GM19397 (cell line): ENCODE measurements around the gene EIPR1.

ENCODE experiments used
- ATAC-seq: cut with Tn5 transposase; IDR thresholded peaks from one replicate; pipeline ENCODE4 v1.9.1; 2021; ENCODE audit warnings: mild to moderate bottlenecking, moderate library complexity; ENCODE audit not compliant: unreplicated experiment

Gene EIPR1

DNA sequence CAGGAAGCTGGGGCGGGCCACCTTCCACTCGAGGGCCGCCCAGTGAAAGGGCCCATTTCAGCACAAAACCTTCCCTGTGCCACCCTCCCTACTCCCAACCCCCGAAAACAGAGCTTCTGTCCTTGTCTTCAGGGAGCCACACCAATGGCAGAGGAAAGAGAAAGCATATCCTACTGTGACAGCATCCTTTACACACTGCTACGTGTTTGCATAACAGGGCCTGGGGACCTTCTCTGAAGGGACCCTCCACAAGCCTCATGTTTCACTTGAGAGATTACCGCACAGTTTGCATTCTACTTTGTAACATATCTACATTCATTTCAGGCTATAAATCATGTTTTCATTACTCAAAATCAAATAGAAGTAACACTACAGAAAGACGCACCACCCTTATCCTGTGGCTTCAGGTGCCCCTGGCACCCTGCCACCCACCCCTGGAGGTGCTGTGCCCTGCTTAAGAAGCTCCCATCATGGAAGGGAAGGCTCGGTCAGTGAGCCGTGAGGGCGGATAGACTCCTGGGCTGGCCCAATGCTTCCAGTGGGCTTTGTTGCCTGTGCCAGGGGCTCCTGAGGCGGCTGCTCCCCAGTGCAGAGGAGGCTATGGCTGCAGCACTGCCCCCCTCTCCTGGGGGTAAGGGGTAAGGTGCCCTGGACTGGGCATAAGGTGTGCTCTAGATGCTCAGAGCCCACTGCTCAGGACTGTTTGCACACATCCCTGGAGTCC, 52.0 kb downstream of the EIPR1 start:
- ATAC-seq = no peak

DNA sequence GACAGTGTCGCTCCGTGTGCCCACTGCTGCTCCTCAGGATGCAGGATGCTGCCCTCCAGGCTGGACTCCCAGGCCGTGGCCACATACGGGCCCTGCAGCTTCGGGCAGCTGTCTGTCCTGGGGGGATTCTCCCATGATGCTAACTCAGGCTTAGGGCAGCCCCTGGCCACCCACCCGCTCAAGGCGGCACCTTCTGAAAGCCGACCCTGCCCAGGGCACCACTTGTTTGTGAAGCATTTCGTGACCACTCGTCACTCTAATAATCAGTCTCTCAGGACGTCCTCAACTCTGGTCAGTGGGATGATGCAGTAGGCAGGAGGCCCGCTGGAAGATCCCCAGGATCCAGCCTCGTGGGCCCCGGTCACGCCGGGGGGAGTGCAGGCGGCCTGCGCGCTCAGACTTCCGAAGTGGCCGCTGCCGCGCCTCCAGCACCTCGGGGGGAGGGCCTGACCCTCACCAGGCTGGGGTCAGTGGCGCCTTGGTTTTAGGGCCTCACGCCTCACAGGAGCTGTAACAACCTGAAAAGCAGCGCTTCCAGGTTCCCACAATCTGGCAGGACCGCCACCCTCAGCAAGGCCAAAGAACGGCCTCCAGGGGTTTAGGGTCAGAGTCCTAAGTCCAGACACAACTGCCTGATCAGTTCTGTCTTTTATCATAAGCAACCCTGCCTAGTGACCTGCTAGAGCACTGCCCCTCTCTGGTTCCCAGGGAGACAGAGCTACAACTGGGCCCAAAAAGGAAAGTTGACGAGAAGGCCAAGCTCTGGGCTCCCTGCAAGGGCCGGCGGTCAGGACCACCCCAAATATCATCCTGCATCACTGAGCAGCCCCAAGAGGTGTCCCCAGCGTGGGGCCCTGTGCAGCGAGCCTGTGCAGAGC, 53.0 kb downstream of the EIPR1 start:
- ATAC-seq = no peak

DNA sequence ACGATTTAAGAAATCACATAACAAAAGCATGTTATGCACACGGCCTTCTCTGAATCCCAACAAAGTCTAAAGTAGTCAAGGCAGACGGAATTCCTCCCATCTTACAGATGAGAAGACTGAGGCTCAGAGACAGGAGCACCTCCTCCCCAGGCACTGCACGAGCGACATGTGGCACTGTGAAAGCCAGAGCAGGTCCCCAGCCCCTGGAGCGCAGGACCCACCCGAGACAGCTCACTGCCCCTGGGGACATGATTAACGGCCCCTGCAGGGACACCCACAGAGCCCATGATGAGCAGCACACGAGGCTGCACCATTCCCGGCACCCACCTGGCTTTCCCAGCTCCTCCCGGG, 53.6 kb downstream of the EIPR1 start:
- ATAC-seq = no peak

DNA sequence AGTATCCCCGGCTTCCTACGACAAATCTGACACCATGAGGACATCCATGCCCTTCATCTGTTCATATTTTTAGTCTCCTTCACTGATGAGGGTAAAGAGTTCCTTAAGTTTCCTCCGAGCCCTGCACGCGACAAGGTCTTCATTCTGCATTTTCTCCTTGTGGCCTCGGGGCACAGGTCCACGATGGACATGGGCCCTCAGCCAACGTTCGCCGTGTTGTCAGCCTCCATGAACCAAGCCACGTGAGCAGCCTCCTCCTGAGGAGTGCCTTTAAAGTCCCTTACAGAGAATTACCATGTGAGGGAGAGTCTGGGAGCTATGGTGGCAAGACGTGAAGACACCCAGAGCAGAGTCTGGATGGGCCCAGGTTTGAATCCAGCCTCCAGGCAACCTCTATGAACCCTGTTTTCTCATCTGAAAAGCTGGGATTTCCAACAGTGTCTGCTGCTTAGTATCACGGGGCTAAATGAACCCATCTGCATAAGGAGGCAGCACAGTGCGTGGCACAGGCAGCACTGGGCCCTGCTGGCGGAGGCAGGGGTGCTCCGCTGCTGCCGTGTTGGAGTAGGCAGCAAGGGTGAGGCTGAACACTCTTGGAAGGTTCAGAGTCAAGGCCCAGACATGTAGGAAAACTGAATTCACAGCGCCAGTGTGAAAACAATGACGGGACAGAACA, 54.1 kb downstream of the EIPR1 start:
- no peak for ATAC-seq

DNA sequence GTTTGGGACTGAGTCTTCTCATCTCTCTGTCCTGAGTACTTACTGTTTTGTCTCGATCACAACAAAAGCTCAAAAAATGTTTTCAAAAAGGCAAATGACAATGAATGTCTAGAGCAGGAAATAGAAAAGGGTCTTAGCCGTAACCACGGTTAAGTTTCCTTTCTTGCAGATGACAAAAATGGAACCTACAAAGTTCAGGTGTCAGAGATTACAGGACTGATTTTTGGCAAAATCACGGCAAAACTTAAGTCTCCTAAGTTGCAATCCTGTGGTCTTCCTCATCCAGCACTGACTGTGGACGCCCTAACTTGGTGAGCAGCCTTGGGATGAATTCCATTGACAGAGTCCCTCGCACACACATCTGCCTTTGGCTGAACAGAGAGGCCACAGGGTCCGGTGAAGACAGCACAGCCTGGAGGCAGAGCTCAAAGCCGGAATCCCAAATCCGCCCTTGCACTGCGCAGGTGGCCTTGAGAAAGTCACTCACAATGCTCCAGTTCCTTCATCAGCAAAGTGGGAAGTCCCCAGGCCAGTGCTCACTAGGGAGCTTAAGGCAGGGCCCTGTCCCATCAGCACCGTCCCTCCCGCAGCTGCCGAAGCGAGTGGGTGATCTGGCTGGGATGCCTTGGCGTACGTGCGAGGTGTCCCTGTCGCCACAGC, 55.2 kb downstream of the EIPR1 start:
- no peak for ATAC-seq

DNA sequence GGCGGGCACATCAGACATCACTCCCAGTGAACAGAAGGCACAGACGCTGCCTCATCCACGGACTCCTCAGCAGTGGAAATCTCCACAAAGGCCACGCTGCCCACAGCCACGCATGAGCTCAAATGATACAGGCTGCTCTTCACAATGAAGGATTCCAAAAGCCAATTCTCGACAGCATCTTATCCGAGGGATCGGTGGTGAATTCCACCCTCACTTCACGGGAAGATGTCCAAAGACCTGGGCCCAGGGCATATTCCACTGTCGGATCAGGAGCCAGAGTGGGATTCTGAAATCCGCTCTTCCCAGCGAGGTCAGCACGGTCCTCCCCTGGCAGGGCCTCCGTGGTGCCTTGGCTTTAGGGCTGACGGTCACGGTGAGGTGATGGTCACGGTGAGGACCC, 55.8 kb downstream of the EIPR1 start:
- ATAC-seq = no peak

DNA sequence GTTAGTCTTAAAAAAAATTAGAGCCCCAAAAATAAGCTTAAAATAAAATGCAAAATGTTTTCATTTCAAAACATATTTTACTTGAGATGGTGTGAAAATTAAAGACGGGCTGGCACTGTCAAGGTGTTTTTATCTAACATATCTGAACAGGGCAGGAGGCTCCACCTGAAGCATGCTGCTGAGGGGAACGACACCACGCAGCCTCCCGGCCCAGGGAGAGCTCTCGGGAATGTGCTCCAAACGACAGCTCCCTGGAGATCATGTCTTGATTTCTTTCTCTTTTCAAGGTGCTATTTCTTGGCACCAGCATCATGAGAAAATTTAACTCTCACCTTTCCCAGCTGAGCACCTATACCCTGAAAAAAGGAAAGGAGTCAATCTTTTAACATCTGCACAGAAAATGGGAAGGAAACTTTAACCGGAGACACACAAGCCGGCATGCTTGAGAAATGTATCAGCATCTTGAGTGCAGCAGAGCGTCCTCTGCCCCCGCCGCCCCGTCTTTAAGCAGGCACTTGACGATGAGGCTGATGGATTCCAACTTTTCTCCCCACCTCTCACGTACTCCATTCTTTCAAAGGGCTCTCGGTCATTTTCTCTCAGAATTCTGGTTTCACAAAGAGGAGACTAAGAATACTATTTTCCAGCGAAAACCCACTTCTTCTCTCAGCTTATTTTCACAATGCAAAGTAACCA, 56.6 kb downstream of the EIPR1 start:
- ATAC-seq = no peak

DNA sequence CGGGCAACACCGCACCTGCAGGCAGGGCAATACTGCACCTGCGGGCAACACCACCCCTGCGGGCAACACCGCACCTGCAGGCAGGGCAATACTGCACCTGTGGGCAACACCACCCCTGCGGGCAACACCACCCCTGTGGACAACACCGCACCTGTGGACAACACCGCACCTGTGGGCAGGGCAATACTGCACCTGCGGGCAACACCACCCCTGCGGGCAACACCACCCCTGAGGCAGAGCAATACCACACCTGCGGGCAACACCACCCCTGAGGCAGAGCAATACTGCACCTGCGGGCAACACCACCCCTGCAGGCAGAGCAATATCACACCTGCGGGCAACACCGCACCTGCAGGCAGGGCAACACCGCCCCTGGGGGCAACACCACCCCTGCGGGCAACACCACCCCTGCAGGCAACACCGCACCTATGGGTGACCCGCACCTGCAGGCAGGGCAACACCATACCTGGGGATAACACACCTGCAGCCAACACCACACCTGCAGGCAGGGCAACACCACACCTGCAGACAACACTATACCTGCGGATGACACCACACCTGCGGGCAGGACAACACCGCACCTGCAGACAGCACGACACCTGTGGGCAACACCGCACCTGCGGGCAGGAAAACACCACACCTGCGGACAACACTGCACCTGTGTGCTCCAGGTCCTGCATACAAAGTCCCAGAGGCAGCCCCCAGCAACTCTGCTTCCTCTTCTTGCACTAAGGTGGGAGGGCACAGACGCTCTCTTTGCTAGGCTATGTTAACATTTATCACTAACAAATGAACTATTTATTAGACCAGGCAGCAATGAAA, 57.7 kb downstream of the EIPR1 start:
- no peak for ATAC-seq

DNA sequence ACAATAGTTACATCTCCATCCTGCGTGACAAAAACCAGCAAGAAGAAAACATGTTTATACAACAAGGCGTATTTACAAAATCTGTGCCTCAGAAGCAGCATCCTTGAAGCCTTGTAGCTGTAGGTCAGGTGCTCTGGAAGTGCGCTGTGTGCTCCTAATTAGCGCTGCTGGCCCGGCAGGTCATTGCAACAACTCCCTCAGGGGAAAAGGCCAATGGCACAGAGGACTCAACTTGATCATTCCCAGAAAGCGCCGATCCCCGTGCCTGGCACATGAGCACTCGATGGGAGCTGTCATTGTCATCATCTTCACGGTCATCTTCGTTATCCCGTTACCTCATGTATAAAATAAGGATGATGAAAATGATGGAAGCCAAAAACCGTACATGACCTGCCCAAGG, 58.5 kb downstream of the EIPR1 start:
- no peak for ATAC-seq

DNA sequence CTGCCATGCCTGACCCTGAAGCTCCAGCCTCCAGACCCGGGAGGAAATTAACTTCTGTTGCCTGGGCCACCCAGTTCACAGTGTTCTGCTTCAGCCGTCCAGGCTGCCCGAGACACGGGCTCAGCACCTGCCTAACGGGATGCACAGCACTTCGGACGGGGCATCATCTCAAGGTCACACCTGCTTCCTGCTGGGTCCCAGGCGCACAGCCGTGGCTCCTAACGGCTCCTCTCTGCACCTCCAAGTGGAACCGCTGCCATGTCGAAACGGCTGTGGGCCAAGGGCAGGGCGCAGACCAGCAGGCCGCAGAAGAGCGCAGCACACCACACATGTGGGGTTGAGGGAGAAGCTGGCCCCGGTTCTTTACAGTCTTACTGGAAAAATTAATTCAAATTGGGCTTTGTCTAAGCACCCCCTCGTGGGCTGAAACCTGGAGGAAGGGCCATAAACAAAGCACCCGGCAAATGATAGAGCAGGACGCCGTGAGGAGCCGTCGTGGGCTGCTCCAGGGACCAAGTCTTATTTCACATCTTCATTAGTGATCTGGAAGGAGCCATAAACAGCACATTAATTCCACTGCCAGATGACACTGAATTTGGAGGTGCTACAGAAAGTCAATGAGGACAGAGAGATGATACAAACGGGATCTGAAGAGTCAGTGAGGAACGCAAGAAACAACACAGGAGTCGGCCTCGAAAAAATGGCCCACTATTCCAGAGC, 59.6 kb downstream of the EIPR1 start:
- ATAC-seq = no peak

DNA sequence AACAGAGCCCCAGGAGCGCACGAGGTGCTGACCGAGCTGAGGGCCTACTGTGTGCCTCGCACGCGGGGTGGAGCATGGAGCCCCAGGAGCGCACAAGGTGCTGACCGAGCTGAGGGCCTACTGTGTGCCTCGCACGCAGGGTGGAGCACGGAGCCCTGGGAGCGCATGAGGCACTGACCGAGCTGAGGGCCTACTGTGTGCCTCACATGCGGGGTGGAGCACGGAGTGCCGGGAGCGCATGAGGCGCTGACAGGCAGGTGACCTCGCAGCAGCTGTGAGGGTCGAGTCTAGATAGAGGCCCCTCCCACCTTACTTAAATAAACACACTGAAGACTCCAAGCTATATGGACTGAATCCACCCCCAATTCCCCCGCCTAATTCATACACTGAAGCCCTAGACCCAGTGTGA, 60.3 kb downstream of the EIPR1 start:
- no peak for ATAC-seq

DNA sequence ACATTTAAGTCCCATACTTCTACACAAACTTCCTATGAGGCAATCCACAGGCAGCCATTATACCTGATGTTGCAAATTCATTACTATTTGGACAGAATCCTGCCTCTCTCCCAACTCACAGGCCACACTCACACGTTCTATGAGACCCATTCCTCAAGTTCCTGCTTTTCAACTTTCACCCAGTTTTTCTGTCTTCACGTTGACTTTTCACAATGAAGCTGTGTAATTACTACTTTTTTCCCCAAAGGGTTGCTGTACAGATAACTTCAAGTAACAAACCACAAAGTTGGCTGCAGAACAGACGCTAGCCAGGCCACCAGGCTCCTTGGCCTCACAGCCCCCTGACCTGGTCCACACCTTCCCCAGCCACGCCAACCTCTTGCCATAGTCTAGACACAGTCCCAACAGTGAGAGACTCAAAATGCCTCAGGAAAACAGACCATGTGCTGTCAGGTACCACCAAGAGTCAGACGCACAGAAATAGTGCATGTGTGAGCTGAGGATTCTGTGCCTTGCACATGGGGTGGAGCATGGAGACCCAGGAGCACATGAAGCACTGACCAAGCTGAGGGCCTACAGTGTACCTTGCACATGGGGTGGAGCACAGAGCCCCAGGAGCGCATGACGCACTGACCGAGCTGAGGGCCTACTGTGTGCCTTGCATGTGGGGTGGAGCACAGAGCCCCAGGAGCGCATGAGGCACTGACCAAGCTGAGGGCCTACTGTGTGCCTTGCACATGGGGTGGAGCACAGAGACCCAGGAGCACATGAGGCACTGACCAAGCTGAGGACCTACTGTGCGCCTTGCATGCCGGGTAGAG, 61.0 kb downstream of the EIPR1 start:
- no peak for ATAC-seq

DNA sequence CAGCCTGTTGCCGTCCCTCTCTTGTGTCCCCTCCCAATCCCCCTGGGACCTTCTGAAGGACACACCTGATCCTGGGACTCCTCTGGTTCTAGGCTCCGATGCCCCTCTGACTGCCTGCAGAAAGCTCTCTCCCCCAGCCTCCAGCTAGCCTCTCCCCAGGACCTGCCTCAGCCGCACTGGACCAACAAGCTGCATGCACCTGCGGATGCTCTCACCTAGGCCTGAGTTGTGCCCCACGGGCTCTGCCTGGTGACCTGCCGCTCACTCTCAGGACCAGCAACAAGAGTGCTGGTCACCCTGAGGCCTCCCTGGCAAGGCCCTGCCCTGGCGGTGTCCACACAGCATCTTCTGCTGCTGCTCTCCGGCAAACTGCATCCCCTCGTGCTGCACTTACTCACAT, 63.0 kb downstream of the EIPR1 start:
- no peak for ATAC-seq

DNA sequence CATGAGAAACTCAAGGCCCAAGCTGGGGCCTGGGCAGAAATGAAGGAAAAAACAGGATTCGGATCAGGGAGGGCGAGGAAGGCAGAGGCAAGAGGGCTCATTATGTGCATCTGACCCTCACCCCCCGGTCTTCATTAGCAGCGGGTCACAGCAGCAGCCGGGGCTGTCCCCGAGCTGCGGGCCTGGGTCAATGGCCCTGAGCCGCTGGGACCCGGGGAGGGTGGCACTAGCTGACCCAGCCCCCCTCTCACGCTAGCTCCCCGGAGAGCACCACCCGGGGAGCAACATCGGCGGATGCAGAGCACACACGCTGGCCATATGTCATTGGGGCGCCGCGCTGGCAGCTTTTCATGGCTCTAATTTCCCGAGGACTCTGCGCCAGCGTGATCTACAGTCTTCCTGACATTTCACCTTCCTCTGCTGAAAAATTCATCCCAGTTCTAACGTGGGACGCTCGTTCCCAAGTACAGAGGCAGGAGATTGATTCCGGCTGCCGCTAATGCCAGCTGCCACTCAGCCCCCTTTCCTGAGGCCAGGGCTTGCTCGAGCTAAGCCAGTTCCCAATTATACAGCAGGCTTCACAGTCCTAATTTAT, 63.7 kb downstream of the EIPR1 start:
- no peak for ATAC-seq

DNA sequence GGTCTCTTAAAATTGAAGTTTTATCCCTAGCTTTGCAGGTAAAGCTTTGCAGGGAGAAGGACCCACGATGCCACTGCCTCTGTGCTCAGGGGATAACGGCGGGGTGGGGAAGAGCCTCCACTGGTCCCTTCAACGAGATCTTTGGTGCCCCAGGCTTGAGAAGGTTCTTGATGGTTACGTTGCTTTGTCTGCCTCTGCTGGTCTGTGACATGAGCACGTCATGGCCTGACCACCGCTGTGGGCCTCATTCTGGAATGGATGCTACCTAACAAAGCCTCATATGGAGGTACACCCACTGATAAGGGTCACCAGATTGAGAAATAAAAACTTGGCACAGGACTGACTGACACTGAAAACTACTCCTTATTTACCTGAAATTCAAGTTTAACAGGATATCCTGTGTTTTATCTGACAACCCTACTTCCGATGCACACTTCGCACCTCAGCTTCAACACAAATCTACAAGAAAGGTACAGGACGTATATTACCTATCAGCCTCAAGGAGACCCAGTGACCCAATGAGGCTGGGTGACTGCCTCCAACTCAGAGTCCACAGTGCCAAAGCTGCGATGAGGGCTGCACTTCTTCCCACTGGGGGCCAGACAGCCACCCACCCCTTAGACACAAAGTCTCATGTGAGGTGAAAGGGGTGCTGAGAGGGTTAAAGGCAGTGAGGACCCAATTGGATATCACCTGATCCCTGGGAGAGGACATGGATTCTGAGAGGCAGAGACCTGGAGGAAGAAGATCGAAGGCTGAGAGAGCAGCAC, 64.9 kb downstream of the EIPR1 start:
- ATAC-seq = no peak

DNA sequence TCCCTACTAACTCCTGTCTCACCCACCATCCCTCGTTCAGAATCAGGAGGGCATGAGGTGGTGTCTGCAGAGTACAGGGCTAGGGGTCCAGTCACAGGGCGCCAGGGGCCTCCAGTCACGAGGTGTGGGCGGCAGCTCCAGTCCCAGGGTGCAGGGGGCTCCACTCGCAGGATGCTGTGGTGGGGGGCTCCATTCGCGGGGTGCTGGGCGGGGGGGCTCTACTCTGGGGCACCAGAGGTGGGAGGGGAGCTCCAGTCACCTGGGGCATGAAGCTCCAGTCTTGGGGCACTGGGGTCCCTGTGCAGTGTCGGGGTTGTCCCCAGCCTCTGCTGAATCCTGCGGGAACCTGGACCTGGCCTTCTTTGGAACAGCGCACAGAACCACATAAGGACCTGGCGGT, 66.0 kb downstream of the EIPR1 start:
- ATAC-seq = no peak
